ENCODE results near the gene TMEM109.

The TMEM109 gene

DNA sequence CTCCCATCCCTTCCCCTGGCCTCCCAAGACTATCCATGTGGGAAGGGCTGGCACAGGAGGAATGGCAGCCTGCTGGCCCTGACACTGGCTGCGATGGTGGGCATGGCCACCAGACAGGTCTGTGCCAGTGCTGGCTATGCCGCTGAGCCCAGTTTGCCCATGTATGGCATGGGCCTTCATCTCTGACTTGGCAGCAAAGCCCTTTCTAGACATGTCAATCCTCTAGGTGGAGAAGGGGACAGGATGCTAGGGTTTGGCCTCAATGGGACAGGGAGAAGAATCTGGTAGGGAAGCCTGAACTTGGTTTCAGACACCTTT, 37.8 kb upstream of the TMEM109 start:
- DNase-seq = no peak
- Histone ChIP-seq H3K4me1 (no peaks in the 10 kb centered on the region), H3K4me3 (ENCODE audit: low read depth, low read length) (no peak overlapping the region), H3K36me3 (no peaks in the 10 kb centered on the region), H3K27me3 (no peaks in the 10 kb centered on the region), H3K9me3 (no peaks in the 10 kb centered on the region)
- no peak for TF ChIP-seq CTCF (IDR thresholded peaks at IDR 0.05; ENCODE audit: low read depth, low read length)

DNA sequence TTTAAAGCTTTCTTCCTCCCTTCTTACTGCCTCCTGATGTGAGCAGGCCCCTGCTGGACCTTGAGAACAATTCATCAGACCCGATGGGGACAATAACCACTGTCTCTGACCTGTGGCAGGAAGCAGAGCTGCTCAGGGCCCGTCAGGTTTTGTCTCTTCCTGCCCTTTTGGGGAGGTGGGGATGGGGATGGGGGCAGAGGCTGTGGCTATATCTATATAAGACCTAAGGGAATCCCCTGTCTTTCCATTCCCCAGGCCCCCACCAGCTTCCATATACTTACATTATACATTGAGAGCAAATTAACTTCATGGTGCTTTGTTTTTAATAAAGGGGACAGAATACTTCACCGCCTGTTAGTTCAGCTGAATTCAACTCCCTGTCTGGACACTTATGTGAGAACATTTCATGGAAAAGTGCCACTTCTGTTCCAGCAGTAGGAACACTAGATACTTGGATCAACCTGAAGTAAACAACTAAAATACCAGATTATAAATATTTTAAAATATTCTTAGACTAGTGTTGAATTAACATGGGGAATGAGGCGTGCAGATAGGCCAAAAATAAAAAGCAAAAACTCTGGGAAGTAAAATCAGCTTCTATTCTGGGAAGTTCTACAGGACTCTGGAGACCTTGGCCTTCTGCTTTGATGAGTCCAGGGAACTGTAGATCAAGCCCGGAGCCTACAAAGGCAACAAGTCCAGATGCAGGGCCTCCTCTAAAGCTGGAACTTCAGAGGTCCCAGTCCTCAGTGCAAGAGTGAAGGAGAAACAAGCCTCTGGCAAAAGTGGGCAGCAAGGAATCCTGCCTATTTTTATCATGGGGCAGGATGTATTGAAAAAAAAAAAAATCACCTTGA, 35.5 kb upstream of the TMEM109 start:
- TF ChIP-seq CTCF (IDR thresholded peaks at IDR 0.05; ENCODE audit: low read depth, low read length) = no peak
- Histone ChIP-seq H3K36me3 (no peaks in the 10 kb centered on the region), H3K27me3 (no peaks in the 10 kb centered on the region), H3K4me3 (ENCODE audit: low read depth, low read length) (no peak overlapping the region), H3K4me1 (no peaks in the 10 kb centered on the region), H3K9me3 (no peaks in the 10 kb centered on the region)
- no peak for DNase-seq

GRCh38 chr11:60879104-60879503, 34.9 kb upstream of the TMEM109 start:
- H3K4me1 ChIP-seq = no peaks in the 10 kb centered on the region
- no peaks in the 10 kb centered on the region for H3K9me3 ChIP-seq
- H3K27me3 ChIP-seq = no peaks in the 10 kb centered on the region
- no peak overlapping the region for H3K4me3 ChIP-seq (ENCODE audit: low read depth, low read length)
- no peaks in the 10 kb centered on the region for H3K36me3 ChIP-seq
- no peak for DNase-seq
- TF ChIP-seq CTCF (IDR thresholded peaks at IDR 0.05; ENCODE audit: low read depth, low read length) = no peak

DNA sequence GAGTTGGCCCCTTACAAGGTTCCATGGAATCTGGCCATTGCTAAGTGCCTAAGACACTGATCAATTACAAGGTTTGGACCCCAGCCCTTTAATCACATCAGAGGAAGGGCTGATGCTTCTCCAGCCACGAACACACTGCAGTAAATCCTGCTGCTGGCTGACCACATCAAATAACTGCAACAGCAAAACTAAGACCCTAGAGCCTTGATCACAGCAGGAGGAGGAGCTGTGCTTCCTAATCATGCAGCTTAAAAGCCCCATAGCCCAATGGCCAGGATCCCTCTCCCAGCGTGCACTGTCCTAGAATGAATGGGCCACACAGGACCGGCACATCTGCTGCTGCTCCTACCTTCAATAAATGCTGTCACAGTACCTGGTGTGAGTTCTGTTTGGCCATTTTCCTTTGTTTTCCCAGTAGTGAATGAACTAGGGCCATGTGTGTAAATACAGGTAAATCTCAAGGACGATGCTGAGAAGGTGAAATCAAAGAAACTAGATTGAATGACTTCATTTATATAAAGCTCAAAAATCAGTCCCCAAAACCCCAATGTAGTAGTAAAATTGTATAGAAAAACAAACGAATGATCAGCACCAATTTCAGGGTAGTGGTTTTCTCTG, 33.9 kb upstream of the TMEM109 start:
- no peak for DNase-seq
- no peak overlapping the region for H3K4me3 ChIP-seq (ENCODE audit: low read depth, low read length)
- H3K27me3 ChIP-seq = no peaks in the 10 kb centered on the region
- H3K36me3 ChIP-seq = no peaks in the 10 kb centered on the region
- no peak for TF ChIP-seq CTCF (IDR thresholded peaks at IDR 0.05; ENCODE audit: low read depth, low read length)
- H3K4me1 ChIP-seq = no peaks in the 10 kb centered on the region
- no peaks in the 10 kb centered on the region for H3K9me3 ChIP-seq

DNA sequence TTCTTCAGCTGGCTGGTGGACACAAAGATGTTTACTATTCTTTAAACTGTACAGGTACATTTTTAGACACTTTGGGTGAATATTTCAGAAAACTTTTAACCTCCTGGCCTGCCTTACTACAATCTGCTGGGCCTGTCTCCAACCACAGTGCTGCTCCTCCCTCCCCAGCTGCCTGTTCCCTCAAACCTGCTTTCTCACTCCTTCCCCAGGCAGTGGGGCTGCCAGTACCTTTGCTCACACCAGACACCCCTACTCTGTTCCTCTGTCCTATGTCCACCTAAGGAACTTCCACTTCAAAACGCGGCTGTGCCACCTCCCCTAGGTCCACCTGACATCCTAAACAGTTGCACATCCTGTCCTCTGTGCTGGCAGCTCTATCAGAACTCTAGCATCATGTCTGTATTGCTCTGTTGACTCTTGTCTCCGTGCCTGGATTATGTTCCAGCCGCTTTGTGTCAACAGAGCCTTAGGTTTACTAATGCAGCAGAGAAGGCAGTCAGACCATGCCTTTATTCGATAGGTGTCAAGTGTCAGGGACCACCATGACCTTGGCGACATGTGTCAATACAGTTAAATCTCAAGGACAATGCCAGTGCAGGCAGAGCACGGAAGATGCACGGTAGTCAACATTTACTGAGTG, 33.2 kb upstream of the TMEM109 start:
- no peaks in the 10 kb centered on the region for H3K4me1 ChIP-seq
- no peaks in the 10 kb centered on the region for H3K9me3 ChIP-seq
- no peaks in the 10 kb centered on the region for H3K27me3 ChIP-seq
- no peak for DNase-seq
- TF ChIP-seq CTCF (IDR thresholded peaks at IDR 0.05; ENCODE audit: low read depth, low read length) = no peak
- H3K4me3 ChIP-seq (ENCODE audit: low read depth, low read length) = no peak overlapping the region
- H3K36me3 ChIP-seq = no peaks in the 10 kb centered on the region

GRCh38 chr11:60887556-60887955, 26.4 kb upstream of the TMEM109 start:
- H3K9me3 ChIP-seq = no peaks in the 10 kb centered on the region
- H3K27me3 ChIP-seq = no peaks in the 10 kb centered on the region
- TF ChIP-seq CTCF (IDR thresholded peaks at IDR 0.05; ENCODE audit: low read depth, low read length) = peak; percentile 64
- no peak overlapping the region for H3K4me3 ChIP-seq (ENCODE audit: low read depth, low read length)
- H3K36me3 ChIP-seq = no peaks in the 10 kb centered on the region
- peak; percentile 51 for DNase-seq
- H3K4me1 ChIP-seq = no peaks in the 10 kb centered on the region; the same call in 1 of the 2 replicates
